Measurements from ENCODE around the gene PANK3.

PANK3 gene

GRCh38 chr5:168502563-168503237 lies 76.5 kb downstream of the PANK3 start:
- H3K4me3 ChIP-seq (ENCODE audit: low read depth, low read length) = no peak overlapping the region
- no peak for TF ChIP-seq CTCF (IDR thresholded peaks at IDR 0.05; ENCODE audit: borderline replicate concordance, insufficient read depth, low read depth, low read length)
